Heart left ventricle (tissue), 13 donors: ENCODE results near the gene RELCH.

ENCODE experiments used
- POLR2A ChIP-seq, 2 donors: fragments of 450-650 bp; IDR thresholded peaks; one replicate each; pipeline ENCODE4 v1.6.1; 2017; ENCODE audit warnings: antibody characterized with exemption in 2 of 2, mild to moderate bottlenecking in 2 of 2, moderate library complexity in 2 of 2
- TF ChIP-seq, protein P1 (sequence below), 12 donors: fragments of 200-600 bp; sonication (generic) in 4 of 12; IDR thresholded peaks; one replicate each; pipeline versions ENCODE4 v1.5.0 to v1.8.0; 2018 to 2022; ENCODE audit warnings: antibody characterized with exemption in 12 of 12, mild to moderate bottlenecking in 5 of 12
- donor health status: ischemic (EF 13 %, LVEDD 7.1; RV severe dilation, severe dysfunction).
- donor health status: DM: no; HTN: yes; CAD: no.
- donor health status: DM: no; HTN: no; CAD: no.
- donor health status: ischemic (EF 25% LVEDD 6.9; RV normal size, moderate dysfunction).
- donor health status: ischemic (EF 25% LVEDD 5.7; RV mildly dilated, moderate dysfunction).
- donor health status: ischemic (EF 35%, LVEDD 5.7; RV mildly dilated, moderate dysfunction).
- donor health status: nonischemic (EF 11% LVEDD 7.7; RV severe dilation, severe dysfunction).
- donor health status: DM: yes; HTN: yes; CAD: no.
- donor health status: PGD.
- donor health status: ischemic (EF 29% LVEDD 5.4; RV normal size, mild dysfunction).
- donor health status: nonischemic (EF 23%, LVEDD 6.1; RV moderate dilation, normal function).

- TF ChIP-seq, protein P1, sequence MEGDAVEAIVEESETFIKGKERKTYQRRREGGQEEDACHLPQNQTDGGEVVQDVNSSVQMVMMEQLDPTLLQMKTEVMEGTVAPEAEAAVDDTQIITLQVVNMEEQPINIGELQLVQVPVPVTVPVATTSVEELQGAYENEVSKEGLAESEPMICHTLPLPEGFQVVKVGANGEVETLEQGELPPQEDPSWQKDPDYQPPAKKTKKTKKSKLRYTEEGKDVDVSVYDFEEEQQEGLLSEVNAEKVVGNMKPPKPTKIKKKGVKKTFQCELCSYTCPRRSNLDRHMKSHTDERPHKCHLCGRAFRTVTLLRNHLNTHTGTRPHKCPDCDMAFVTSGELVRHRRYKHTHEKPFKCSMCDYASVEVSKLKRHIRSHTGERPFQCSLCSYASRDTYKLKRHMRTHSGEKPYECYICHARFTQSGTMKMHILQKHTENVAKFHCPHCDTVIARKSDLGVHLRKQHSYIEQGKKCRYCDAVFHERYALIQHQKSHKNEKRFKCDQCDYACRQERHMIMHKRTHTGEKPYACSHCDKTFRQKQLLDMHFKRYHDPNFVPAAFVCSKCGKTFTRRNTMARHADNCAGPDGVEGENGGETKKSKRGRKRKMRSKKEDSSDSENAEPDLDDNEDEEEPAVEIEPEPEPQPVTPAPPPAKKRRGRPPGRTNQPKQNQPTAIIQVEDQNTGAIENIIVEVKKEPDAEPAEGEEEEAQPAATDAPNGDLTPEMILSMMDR (IDR thresholded peaks at IDR 0.05) = no peak
- no peak for TF ChIP-seq POLR2A (IDR thresholded peaks at IDR 0.05)
Measured at GRCh38 chr18:62198259-62198658, 11.2 kb downstream of the RELCH start.
